DND-41 (cell line): ENCODE measurements around the gene ECM1.

Experiments used
- CTCF ChIP-seq: IDR thresholded peaks from 2 replicates; pipeline ENCODE4 v1.5.1; 2012; ENCODE audit warnings: borderline replicate concordance, low read length, moderate library complexity, mild to moderate bottlenecking; ENCODE audit not compliant: poor library complexity, severe bottlenecking; ENCODE audit errors: extremely low read depth
- EZH2 ChIP-seq: IDR thresholded peaks from 3 replicates; pipeline ENCODE4 v1.6.1; 2012; ENCODE audit warnings: borderline replicate concordance, low read depth, mild to moderate bottlenecking, moderate library complexity, low read length, inconsistent platforms; ENCODE audit not compliant: severe bottlenecking

DNA sequence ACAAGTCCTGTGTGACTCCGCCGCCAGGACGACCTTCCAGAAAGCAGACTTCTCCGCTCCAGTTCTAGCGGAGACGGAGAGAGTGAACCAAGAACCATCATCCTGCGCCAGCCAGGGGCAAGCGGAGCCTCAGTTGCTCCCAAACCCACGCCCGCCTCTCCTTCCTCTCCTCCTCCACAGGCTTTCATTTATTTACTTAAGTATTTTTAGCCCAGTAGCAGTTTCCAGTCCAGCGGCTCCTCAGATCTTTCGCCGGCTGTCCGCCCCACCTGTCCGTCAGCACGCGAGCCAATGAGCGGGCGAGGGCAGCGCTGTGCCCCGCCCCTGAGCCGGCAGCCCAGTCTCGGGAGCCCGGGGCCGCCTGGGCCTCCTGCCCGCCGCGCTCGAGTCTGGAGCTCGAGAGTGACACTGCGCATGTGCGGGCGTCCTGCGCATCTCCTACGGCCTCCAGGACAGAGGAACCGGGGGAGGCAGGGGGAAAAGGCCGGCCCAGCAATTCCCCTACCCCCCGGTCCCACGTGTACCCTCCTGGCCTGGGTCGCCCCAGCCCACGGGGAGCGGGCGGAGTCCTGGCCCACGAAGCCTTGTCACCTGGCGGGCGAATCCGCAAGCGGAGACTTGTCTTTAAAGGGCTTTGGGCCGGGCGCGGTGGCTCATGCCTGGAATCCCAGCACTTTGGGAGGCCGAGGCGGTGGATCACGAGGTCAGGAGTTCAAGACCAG lies 7.6 kb downstream of the ECM1 start, which contains the start of gene FALEC:
- TF ChIP-seq CTCF = no peak
- TF ChIP-seq EZH2 = no peak
